ENCODE measurements around the gene PDXK. TPM values are rescaled to one million over a fixed set of nuclear protein-coding genes. Genes with fewer than 3 reads are reported as not detected.
A peak's percentile ranks its signal among the peaks of the same experiment; 100 is the strongest.

PDXK gene
- total and polyA plus RNA-seq, 2 experiments from 2014 or later, result 76.2 to 82.4 TPM

GRCh38 chr21:43737158-43737950, 18.4 kb downstream of the PDXK start:
- H3K27me3 ChIP-seq, result no peaks in the 10 kb centered on the region
- no peak for TF ChIP-seq CTCF (IDR thresholded peaks at IDR 0.05; ENCODE audit: low read depth, low read length)
- H3K27ac ChIP-seq, result peak overlapping the region; percentile 54
- DNase-seq (ENCODE audit: low read depth in 1 of 2, low spot score in 1 of 2), result no peak
- H3K4me3 ChIP-seq, result no peak overlapping the region
- peaks cover 13% of the 10 kb centered on the region for H3K4me1 ChIP-seq (ENCODE audit: low read depth)
- no peaks in the 10 kb centered on the region for H3K36me3 ChIP-seq
- no peaks in the 10 kb centered on the region for H3K9me3 ChIP-seq (ENCODE audit: low read depth)

DNA sequence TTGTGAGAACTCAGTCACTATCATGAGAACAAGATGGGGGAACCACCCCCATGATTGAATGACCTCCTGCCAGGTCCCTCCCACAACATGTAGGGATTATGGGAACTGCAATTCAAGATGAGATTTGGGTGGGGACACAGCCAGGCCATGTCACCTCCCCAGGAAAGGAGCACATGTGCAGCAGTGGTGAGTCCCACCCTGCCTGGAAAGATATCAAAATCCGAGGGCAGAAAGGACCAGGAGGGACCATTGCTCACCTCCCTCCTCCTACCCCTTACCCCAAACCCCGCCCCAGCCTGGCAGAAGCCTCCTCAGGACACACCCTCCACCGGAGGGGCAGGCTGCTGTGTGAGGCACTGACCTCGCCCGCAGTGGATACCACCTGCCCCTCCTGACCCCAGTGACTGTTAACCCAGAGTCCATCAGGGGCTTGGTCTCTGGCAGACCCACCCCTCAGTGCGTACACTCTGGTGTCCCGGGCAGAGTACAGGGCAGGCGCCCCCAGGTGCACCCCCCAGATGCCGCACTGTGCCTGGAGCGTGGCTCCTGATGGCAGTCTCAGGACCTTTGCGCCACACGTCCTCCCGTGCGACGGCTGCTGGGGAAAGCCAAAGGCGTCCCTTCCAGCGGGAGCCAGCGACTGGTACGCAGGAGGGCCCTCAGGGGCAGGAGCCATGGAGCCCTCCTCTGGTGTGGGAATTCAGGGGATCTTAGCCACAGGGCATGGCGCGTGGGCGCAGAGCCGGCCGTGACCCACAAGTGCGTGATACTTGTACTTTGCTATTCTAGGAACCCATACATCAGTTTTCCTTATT, 20.9 kb downstream of the PDXK start:
- no peak overlapping the region for H3K4me3 ChIP-seq
- H3K4me1 ChIP-seq (ENCODE audit: low read depth), result peaks cover 8% of the 10 kb centered on the region
- no peak for TF ChIP-seq CTCF (IDR thresholded peaks at IDR 0.05; ENCODE audit: low read depth, low read length)
- no peak for DNase-seq (ENCODE audit: low read depth in 1 of 2, low spot score in 1 of 2)
- no peaks in the 10 kb centered on the region for H3K27me3 ChIP-seq
- H3K27ac ChIP-seq, result peak overlapping the region; percentile 73
- H3K36me3 ChIP-seq, result peaks cover 3% of the 10 kb centered on the region
- no peaks in the 10 kb centered on the region for H3K9me3 ChIP-seq (ENCODE audit: low read depth)

DNA sequence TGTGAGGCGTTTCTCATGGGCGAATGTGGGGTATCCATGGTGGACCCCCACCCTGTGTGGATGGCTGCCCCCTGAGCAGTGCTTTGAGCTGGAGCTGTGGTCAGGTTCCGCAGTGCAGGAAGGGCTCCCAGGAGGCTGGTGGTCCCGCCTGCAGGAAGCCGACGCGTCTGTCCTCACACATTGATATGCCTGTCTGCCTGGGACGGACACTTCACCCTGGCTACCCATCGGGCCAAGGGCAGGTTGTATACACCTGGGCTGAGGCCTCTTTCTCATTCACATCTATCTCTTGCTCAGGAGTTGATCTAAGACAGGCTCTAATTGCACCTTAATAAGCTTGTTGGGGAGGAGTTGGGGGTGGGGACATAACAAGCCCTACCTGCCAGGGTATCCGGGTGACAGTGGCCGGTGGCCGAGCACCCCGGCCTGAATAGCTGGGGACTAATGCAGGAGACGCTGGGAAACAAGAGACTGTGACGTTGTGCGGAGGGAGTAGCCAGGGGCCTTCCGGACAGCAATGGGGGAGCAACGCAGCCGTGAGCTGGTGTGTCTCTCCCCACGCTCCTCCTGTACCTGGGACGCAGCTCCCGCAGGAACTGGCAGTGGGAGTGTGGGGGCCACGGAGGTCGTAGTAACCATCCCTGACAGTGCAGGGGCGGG, 21.7 kb downstream of the PDXK start:
- no peak overlapping the region for H3K4me3 ChIP-seq
- H3K9me3 ChIP-seq (ENCODE audit: low read depth), result no peaks in the 10 kb centered on the region
- peak overlapping the region; percentile 73 for H3K27ac ChIP-seq
- peaks cover 3% of the 10 kb centered on the region for H3K36me3 ChIP-seq
- no peak for TF ChIP-seq CTCF (IDR thresholded peaks at IDR 0.05; ENCODE audit: low read depth, low read length)
- H3K4me1 ChIP-seq (ENCODE audit: low read depth), result peaks cover 4% of the 10 kb centered on the region
- H3K27me3 ChIP-seq, result no peaks in the 10 kb centered on the region
- DNase-seq (ENCODE audit: low read depth in 1 of 2, low spot score in 1 of 2), result peak; percentile 53 to 87

DNA sequence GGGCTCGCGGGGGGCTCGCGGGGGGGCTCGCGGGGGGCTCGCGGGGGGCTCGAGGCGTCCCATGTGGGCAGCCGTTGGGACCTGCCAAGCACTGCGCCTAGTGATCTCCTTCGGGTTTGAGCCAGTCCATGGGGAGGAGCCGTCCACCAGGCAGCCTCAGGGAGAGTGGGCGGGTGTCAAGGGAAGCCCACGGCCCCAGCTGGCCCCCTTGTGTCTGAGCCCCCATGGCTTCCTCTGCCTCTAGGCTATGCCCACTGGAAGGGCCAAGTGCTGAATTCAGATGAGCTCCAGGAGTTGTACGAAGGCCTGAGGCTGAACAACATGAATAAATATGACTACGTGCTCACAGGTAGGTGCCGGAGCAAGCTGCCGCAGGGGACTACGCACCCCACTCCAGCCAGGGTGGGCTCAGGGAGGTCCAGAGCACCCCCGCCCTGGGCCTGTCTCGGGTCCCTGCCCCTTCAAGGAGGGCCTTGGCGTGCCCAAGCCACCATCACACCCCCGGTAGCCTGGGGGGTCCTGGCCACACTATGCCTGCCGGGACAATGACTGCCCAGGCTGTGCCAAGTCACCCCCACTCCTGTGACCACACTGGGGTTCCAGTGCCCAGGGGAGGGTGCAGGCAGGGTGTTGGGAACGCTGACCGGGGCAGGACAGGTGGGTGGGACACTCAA, 22.6 kb downstream of the PDXK start:
- H3K4me1 ChIP-seq (ENCODE audit: low read depth), result peaks cover 4% of the 10 kb centered on the region
- peaks cover 3% of the 10 kb centered on the region for H3K36me3 ChIP-seq
- H3K27me3 ChIP-seq, result no peaks in the 10 kb centered on the region
- H3K4me3 ChIP-seq, result no peak overlapping the region
- DNase-seq (ENCODE audit: low read depth in 1 of 2, low spot score in 1 of 2), result peak in 1 of 2 donors; percentile 37
- no peaks in the 10 kb centered on the region for H3K9me3 ChIP-seq (ENCODE audit: low read depth)
- no peak for TF ChIP-seq CTCF (IDR thresholded peaks at IDR 0.05; ENCODE audit: low read depth, low read length)
- no peak overlapping the region for H3K27ac ChIP-seq

GRCh38 chr21:43743947-43744346, 25.0 kb downstream of the PDXK start:
- H3K27me3 ChIP-seq, result no peaks in the 10 kb centered on the region

More at GRCh38 chr21:43743947-43744346, 25.0 kb downstream of the PDXK start:
- peaks cover 7% of the 10 kb centered on the region for H3K36me3 ChIP-seq
- no peaks in the 10 kb centered on the region for H3K9me3 ChIP-seq (ENCODE audit: low read depth)
- TF ChIP-seq CTCF (IDR thresholded peaks at IDR 0.05; ENCODE audit: low read depth, low read length), result no peak
- no peak overlapping the region for H3K27ac ChIP-seq
- no peaks in the 10 kb centered on the region for H3K4me1 ChIP-seq (ENCODE audit: low read depth)
- no peak overlapping the region for H3K4me3 ChIP-seq
- no peak for DNase-seq (ENCODE audit: low read depth in 1 of 2, low spot score in 1 of 2)

Data from cardiac muscle cell (in vitro differentiated cells and primary cell).